ENCODE data around the gene PLCH1.

DNA sequence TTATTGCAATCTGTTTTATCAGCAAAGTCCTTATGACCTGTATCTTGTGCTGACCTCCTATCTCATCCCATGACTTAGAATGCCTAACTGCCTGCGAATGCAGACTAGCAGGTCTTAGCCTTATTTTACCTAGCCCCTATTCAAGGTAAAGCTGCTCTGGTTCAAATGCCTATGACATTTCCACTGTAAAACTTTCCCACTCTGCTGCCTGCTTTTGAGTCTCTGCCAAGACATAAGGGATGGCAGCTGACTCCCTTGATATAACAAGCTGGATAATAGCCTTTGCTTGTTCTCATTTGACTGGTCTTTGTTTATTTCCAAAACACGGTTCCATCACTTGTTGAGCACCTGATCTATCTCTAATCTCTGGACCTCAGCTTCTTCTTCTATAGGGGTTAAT is 319.5 kb downstream of the PLCH1 start:
- TF ChIP-seq CTCF (IDR thresholded peaks at IDR 0.05; ENCODE audit: borderline replicate concordance, extremely low read depth, low read length, poor library complexity, severe bottlenecking): no peak
- no peak for TF ChIP-seq EZH2 (IDR thresholded peaks at IDR 0.05; ENCODE audit: borderline replicate concordance, low read depth, low read length, severe bottlenecking)

Data from DND-41 (cell line).